Endodermal cell (in vitro differentiated cells): Measurements from ENCODE around the gene RLN3. TPM values are rescaled to one million over a fixed set of nuclear protein-coding genes. Genes with fewer than 3 reads are reported as not detected.

Source experiments
- DNase-seq: peaks from one replicate; pipeline ENCODE4 v3.0.0-alpha.2; 2017
- H3K27ac ChIP-seq: 2 replicates; pipeline ENCODE4 v1.5.1; 2013; ENCODE audit warnings: mild to moderate bottlenecking, low read depth, low read length, moderate library complexity
- H3K27me3 ChIP-seq: 2 replicates; pipeline ENCODE4 v1.6.1; 2013; ENCODE audit warnings: mild to moderate bottlenecking, low read length, moderate library complexity; ENCODE audit not compliant: insufficient read depth, control insufficient read depth, poor library complexity, severe bottlenecking
- H3K36me3 ChIP-seq: 2 replicates; pipeline ENCODE4 v1.7.0; 2013; ENCODE audit warnings: mild to moderate bottlenecking, low read length, moderate library complexity; ENCODE audit not compliant: control insufficient read depth, insufficient read depth
- H3K4me1 ChIP-seq: one replicate; pipeline ENCODE4 v1.7.0; 2013; ENCODE audit warnings: low read length; ENCODE audit not compliant: control insufficient read depth, insufficient read depth
- H3K4me3 ChIP-seq: 2 replicates; pipeline ENCODE4 v1.5.1; 2013; ENCODE audit warnings: mild to moderate bottlenecking, low read length, moderate library complexity
- H3K9ac ChIP-seq: 2 replicates; pipeline ENCODE4 v1.6.1; 2013; ENCODE audit warnings: mild to moderate bottlenecking, low read length, moderate library complexity; ENCODE audit not compliant: poor library complexity, severe bottlenecking; ENCODE audit errors: extremely low read depth
- H3K9me3 ChIP-seq: 2 replicates; pipeline ENCODE4 v1.6.1; 2013; ENCODE audit warnings: mild to moderate bottlenecking, low read length, moderate library complexity; ENCODE audit not compliant: control insufficient read depth
- H3K27ac Mint-ChIP-seq: 2 replicates; pipeline ENCODE4 v1.8.0; 2020; ENCODE audit warnings: mixed read lengths
- H3K27me3 Mint-ChIP-seq: 2 replicates; pipeline ENCODE4 v1.8.0; 2021; ENCODE audit warnings: mild to moderate bottlenecking, mixed read lengths; ENCODE audit not compliant: insufficient read depth
- H3K36me3 Mint-ChIP-seq: 2 replicates; pipeline ENCODE4 v1.8.0; 2020; ENCODE audit warnings: low read depth, mixed read lengths
- H3K4me1 Mint-ChIP-seq: 2 replicates; pipeline ENCODE4 v1.8.0; 2020; ENCODE audit warnings: mixed read lengths
- H3K4me3 Mint-ChIP-seq: 2 replicates; pipeline ENCODE4 v1.8.0; 2020; ENCODE audit warnings: mild to moderate bottlenecking, moderate library complexity, mixed read lengths
- H3K9me3 Mint-ChIP-seq: 2 replicates; pipeline ENCODE4 v1.8.0; 2020; ENCODE audit warnings: mild to moderate bottlenecking, mixed read lengths
- WGBS, 2 experiments: methylation state at CpG; one replicate each; pipeline versions ENCODE4 v1.1.5 to v1.1.7; 2013; ENCODE audit warnings: missing lambda C conversion rate in 2 of 2, mixed read lengths in 1 of 2; ENCODE audit not compliant: insufficient coverage in 1 of 2, insufficient read length in 1 of 2; 5-methylcytosine and 5-hydroxymethylcytosine counted together
- total RNA-seq, 2 donors: library from RNA; stranded (reverse); fragmentation: NEBNext Ultra II Directional in 1 of 2; extraction: Animal tissue kit (Norgen Biotek cat#: 25700) in 1 of 2; gene quantifications; 2 replicates in 1 of 2; 3 replicates in 1 of 2; pipeline ENCODE4 v1.2.1, GENCODE V29; 2021
- TF ChIP-seq, protein P1 (sequence below): fragments of 200-600 bp; sonication (generic); conservative IDR thresholded peaks from 2 replicates; pipeline ENCODE4 v1.5.0; 2021; ENCODE audit warnings: antibody characterized with exemption, mild to moderate bottlenecking

Gene RLN3
- total RNA-seq, 2 donors from 2014 or later, result not detected

GRCh38 chr19:14063105-14063504 is 35.2 kb downstream of the RLN3 start:
- no peaks in the 10 kb centered on the region for H3K36me3 ChIP-seq
- no peak overlapping the region for H3K4me3 ChIP-seq
- no peak overlapping the region for H3K27ac ChIP-seq
- no peak for DNase-seq
- Mint-ChIP-seq H3K9me3 (no peaks in the 10 kb centered on the region), H3K27me3 (peaks cover 26% of the 10 kb centered on the region), H3K4me1 (no peaks in the 10 kb centered on the region), H3K4me3 (no peak overlapping the region), H3K27ac (no peak overlapping the region), H3K36me3 (no peaks in the 10 kb centered on the region)
- H3K4me1 ChIP-seq, result no peaks in the 10 kb centered on the region
- peaks cover 16% of the 10 kb centered on the region for H3K27me3 ChIP-seq
- H3K9me3 ChIP-seq, result no peaks in the 10 kb centered on the region
- WGBS, 2 experiments, result 92 to 94% methylated on average over 7 of the region's 7 CpGs
- TF ChIP-seq, protein P1, sequence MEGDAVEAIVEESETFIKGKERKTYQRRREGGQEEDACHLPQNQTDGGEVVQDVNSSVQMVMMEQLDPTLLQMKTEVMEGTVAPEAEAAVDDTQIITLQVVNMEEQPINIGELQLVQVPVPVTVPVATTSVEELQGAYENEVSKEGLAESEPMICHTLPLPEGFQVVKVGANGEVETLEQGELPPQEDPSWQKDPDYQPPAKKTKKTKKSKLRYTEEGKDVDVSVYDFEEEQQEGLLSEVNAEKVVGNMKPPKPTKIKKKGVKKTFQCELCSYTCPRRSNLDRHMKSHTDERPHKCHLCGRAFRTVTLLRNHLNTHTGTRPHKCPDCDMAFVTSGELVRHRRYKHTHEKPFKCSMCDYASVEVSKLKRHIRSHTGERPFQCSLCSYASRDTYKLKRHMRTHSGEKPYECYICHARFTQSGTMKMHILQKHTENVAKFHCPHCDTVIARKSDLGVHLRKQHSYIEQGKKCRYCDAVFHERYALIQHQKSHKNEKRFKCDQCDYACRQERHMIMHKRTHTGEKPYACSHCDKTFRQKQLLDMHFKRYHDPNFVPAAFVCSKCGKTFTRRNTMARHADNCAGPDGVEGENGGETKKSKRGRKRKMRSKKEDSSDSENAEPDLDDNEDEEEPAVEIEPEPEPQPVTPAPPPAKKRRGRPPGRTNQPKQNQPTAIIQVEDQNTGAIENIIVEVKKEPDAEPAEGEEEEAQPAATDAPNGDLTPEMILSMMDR, result no peak
- H3K9ac ChIP-seq, result no peak overlapping the region

- H3K4me3 Mint-ChIP-seq, result no peak overlapping the region
- H3K27ac Mint-ChIP-seq, result no peak overlapping the region
- H3K36me3 Mint-ChIP-seq, result no peaks in the 10 kb centered on the region
- Histone ChIP-seq H3K9me3 (no peaks in the 10 kb centered on the region), H3K9ac (no peak overlapping the region), H3K36me3 (no peaks in the 10 kb centered on the region), H3K4me1 (no peaks in the 10 kb centered on the region), H3K4me3 (no peak overlapping the region), H3K27me3 (no peaks in the 10 kb centered on the region), H3K27ac (no peak overlapping the region)
- H3K9me3 Mint-ChIP-seq, result no peaks in the 10 kb centered on the region
- TF ChIP-seq, protein P1, result no peak
- H3K27me3 Mint-ChIP-seq, result peaks cover 13% of the 10 kb centered on the region
- 64% methylated on average over 2 of the region's 2 CpGs; no CpG with 5 or more reads in 1 of the 2 experiments for WGBS, 2 experiments
- DNase-seq, result no peak
- H3K4me1 Mint-ChIP-seq, result no peaks in the 10 kb centered on the region
These were observed 38.2 kb downstream of the RLN3 start for GRCh38 chr19:14066134-14066533.

DNA sequence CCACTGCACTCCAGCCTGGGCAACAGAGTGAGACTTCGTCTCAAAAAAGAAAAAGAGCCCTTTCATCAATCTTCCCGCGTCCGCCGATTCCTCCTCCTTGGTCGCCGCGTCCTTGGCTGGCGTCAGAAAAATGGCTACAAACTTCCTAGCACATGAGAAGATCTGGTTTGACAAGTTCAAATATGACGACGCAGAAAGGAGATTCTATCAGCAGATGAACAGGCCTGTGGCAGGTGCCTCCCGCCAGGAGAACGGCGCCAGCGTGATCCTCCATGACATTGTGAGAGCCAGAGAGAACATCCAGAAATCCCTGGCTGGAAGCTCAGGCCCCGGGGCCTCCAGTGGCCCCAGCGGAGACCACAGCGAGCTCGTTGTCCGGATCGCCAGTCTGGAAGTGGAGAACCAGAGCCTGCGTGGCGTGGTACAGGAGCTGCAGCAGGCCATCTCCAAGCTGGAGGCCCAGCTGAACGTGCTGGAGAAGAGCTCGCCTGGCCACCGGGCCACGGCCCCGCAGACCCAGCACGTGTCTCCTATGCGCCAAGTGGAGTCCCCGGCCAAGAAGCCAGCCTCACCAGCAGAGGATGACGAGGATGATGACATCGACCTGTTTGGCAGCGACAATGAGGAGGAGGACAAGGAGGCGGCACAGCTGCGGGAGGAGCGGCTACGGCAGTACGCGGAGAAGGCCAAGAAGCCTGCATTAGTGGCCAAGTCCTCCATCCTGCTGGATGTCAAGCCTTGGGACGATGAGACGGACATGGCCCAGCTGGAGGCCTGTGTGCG is 42.5 kb downstream of the RLN3 start:
- H3K9me3 Mint-ChIP-seq, result no peaks in the 10 kb centered on the region
- Histone ChIP-seq H3K36me3 (no peaks in the 10 kb centered on the region), H3K27ac (no peak overlapping the region), H3K4me3 (no peak overlapping the region), H3K27me3 (peaks cover 35% of the 10 kb centered on the region), H3K4me1 (no peaks in the 10 kb centered on the region), H3K9ac (no peak overlapping the region), H3K9me3 (no peaks in the 10 kb centered on the region)
- no peaks in the 10 kb centered on the region for H3K36me3 Mint-ChIP-seq
- H3K4me1 Mint-ChIP-seq, result peaks cover 1% of the 10 kb centered on the region
- no peak overlapping the region for H3K4me3 Mint-ChIP-seq
- H3K27me3 Mint-ChIP-seq, result peaks cover 40% of the 10 kb centered on the region
- DNase-seq, result no peak
- H3K27ac Mint-ChIP-seq, result no peak overlapping the region
- WGBS, 2 experiments, result 95% methylated on average over 34 to 43 of the region's 43 CpGs
- TF ChIP-seq, protein P1, result no peak
